Measurements from ENCODE around the gene MLPH. TPM values are rescaled to one million over a fixed set of nuclear protein-coding genes. Genes with fewer than 3 reads are reported as not detected.

The MLPH gene
- total and polyA plus RNA-seq, 7 donors: 0.91 to 7.8 (median 2.4) TPM

- ATAC-seq: no peak
- no peak for TF ChIP-seq CTCF (IDR thresholded peaks at IDR 0.05)
- WGBS, 3 donors: 73 to 76% (median 74%) methylated on average over 29 of the region's 29 CpGs
- no peaks in the 10 kb centered on the region for H3K9me3 ChIP-seq
- H3K4me3 ChIP-seq: no peak overlapping the region
- H3K27ac ChIP-seq: no peak overlapping the region
- DNase-seq: no peak
- no peaks in the 10 kb centered on the region for H3K36me3 ChIP-seq (ENCODE audit: insufficient read depth in 1 of 2, low read depth in 1 of 2)
- no peaks in the 10 kb centered on the region for H3K27me3 ChIP-seq (ENCODE audit: insufficient read depth in 3 of 3, low read length in 2 of 3)
- H3K4me1 ChIP-seq: no peaks in the 10 kb centered on the region
- intact Hi-C loops (cut with DNase I): no loop called here
Observed at GRCh38 chr2:237538001-237538720, 51.1 kb downstream of the MLPH start.

- no peaks in the 10 kb centered on the region for H3K9me3 ChIP-seq
- H3K4me1 ChIP-seq: no peaks in the 10 kb centered on the region
- intact Hi-C loops (cut with DNase I): no loop called here
- no peak for TF ChIP-seq CTCF (IDR thresholded peaks at IDR 0.05)
- no peak overlapping the region for H3K27ac ChIP-seq
- H3K27me3 ChIP-seq (ENCODE audit: insufficient read depth in 3 of 3, low read length in 2 of 3): no peaks in the 10 kb centered on the region
- H3K4me3 ChIP-seq: no peak overlapping the region
- DNase-seq (no peak), ATAC-seq (no peak)
- no peaks in the 10 kb centered on the region for H3K36me3 ChIP-seq (ENCODE audit: insufficient read depth in 1 of 2, low read depth in 1 of 2)
- 84 to 89% (median 88%) methylated on average over 18 of the region's 18 CpGs for WGBS, 3 donors
Observed at GRCh38 chr2:237538901-237539300, 51.9 kb downstream of the MLPH start.

GRCh38 chr2:237539681-237540080 is 52.6 kb downstream of the MLPH start:
- no peak for DNase-seq
- ATAC-seq: no peak
- Histone ChIP-seq H3K27me3 (ENCODE audit: insufficient read depth in 3 of 3, low read length in 2 of 3) (no peaks in the 10 kb centered on the region), H3K9me3 (no peaks in the 10 kb centered on the region), H3K27ac (no peak overlapping the region), H3K36me3 (ENCODE audit: insufficient read depth in 1 of 2, low read depth in 1 of 2) (no peaks in the 10 kb centered on the region), H3K4me3 (no peak overlapping the region), H3K4me1 (no peaks in the 10 kb centered on the region)
- intact Hi-C loops (cut with DNase I): no loop called here
- TF ChIP-seq CTCF (IDR thresholded peaks at IDR 0.05): no peak
- 39 to 48% (median 46%) methylated on average over 6 of the region's 6 CpGs for WGBS, 3 donors

- DNase-seq: no peak
- Histone ChIP-seq H3K9me3 (no peaks in the 10 kb centered on the region), H3K4me3 (no peak overlapping the region), H3K27me3 (ENCODE audit: insufficient read depth in 3 of 3, low read length in 2 of 3) (no peaks in the 10 kb centered on the region), H3K27ac (no peak overlapping the region), H3K36me3 (ENCODE audit: insufficient read depth in 1 of 2, low read depth in 1 of 2) (no peaks in the 10 kb centered on the region), H3K4me1 (no peaks in the 10 kb centered on the region)
- no peak for TF ChIP-seq CTCF (IDR thresholded peaks at IDR 0.05)
- WGBS, 3 donors: 61 to 77% (median 77%) methylated on average over 12 to 13 of the region's 13 CpGs
- intact Hi-C loops (cut with DNase I): no loop called here
- ATAC-seq: peak in 2 of 4 donors; percentile 19 to 32
Observed at GRCh38 chr2:237540223-237540775, 53.2 kb downstream of the MLPH start.

Measured in psoas muscle (tissue), 8 donors.